ENCODE data around the gene DENND4C. TPM values are rescaled to one million over a fixed set of nuclear protein-coding genes. Genes with fewer than 3 reads are reported as not detected.
A peak's percentile ranks its signal among the peaks of the same experiment; 100 is the strongest.
"Not testable (repeated sequence)": the region's sequence is repeated elsewhere in the genome, so short reads cannot be mapped to it uniquely, and the experiment has no call there.

Gene DENND4C
- 10 to 100 TPM; 40.6 to 49.1 (median 44.5) TPM for polyA plus RNA-seq

GRCh38 chr9:19230355-19231125, at the start of gene DENND4C:
Gene DENND4C, plus strand, starts transcription at chr9:19230693. Its CDS starts 45,482 bp downstream, at chr9:19276175.
- Mint-ChIP-seq H3K27ac (peak within 1 kb of the TSS in 5 of 6 donors; percentile 86 to 93 (median 89)), H3K36me3 (no peaks in the 10 kb centered on the region), H3K4me1 (peaks cover 12 to 17% of the 10 kb centered on the region in 2 donors), H3K27me3 (ENCODE audit: low read depth in 3 of 3) (peaks cover 0 to 2% (median 2%) of the 10 kb centered on the region in 3 donors), H3K4me3 (peak within 1 kb of the TSS in 2 of 5 donors; percentile 85 to 89), H3K9me3 (no peaks in the 10 kb centered on the region)
- peak; percentile 85 to 88 (median 88) for DNase-seq

- peaks cover 0 to 9% (median 8%) of the 10 kb centered on the region in 3 donors for H3K27me3 Mint-ChIP-seq (ENCODE audit: low read depth in 3 of 3)
- H3K4me3 Mint-ChIP-seq, result peak overlapping the region; percentile 44 to 63 (median 53)
- no peaks in the 10 kb centered on the region for H3K36me3 Mint-ChIP-seq
- peak overlapping the region in 5 of 6 donors; percentile 71 to 93 (median 90) for H3K27ac Mint-ChIP-seq
- no peaks in the 10 kb centered on the region for H3K9me3 Mint-ChIP-seq
- DNase-seq, result peak; percentile 55 to 63 (median 63)
- H3K4me1 Mint-ChIP-seq, result peaks cover 44 to 49% of the 10 kb centered on the region in 2 donors
These were observed 49.5 kb upstream of the DENND4C start for GRCh38 chr9:19180991-19181390.

GRCh38 chr9:19181561-19181960, 48.9 kb upstream of the DENND4C start:
- DNase-seq, result no peak
- Mint-ChIP-seq H3K9me3 (no peaks in the 10 kb centered on the region), H3K4me3 (peak overlapping the region; percentile 4 to 62 (median 40)), H3K4me1 (peaks cover 46 to 55% of the 10 kb centered on the region in 2 donors), H3K36me3 (no peaks in the 10 kb centered on the region), H3K27ac (peak overlapping the region in 5 of 6 donors; percentile 43 to 93 (median 79)), H3K27me3 (ENCODE audit: low read depth in 3 of 3) (peaks cover 0 to 9% (median 8%) of the 10 kb centered on the region in 3 donors)

- Mint-ChIP-seq H3K36me3 (no peaks in the 10 kb centered on the region), H3K4me3 (peak overlapping the region; percentile 74 to 86 (median 81)), H3K27ac (peak overlapping the region; percentile 93 to 99 (median 97)), H3K27me3 (ENCODE audit: low read depth in 3 of 3) (peaks cover 0 to 9% (median 6%) of the 10 kb centered on the region in 3 donors), H3K4me1 (peaks cover 46 to 56% of the 10 kb centered on the region in 2 donors), H3K9me3 (no peaks in the 10 kb centered on the region)
- peak; percentile 90 to 91 (median 91) for DNase-seq
These were observed 46.2 kb upstream of the DENND4C start for GRCh38 chr9:19184144-19184917.

- Mint-ChIP-seq H3K27ac (peak overlapping the region; percentile 75 to 99 (median 96)), H3K4me1 (peaks cover 46 to 56% of the 10 kb centered on the region in 2 donors), H3K36me3 (no peaks in the 10 kb centered on the region), H3K27me3 (ENCODE audit: low read depth in 3 of 3) (peaks cover 0 to 9% (median 6%) of the 10 kb centered on the region in 3 donors), H3K9me3 (no peaks in the 10 kb centered on the region), H3K4me3 (peak overlapping the region in 2 of 5 donors; percentile 5 to 10)
- no peak for DNase-seq
These were observed 45.3 kb upstream of the DENND4C start for GRCh38 chr9:19185191-19185590.

- Mint-ChIP-seq H3K4me1 (peaks cover 39 to 50% of the 10 kb centered on the region in 2 donors), H3K36me3 (peaks cover 0 to 2% (median 0%) of the 10 kb centered on the region in 3 donors)
These were observed 44.3 kb upstream of the DENND4C start for GRCh38 chr9:19186232-19186631.

GRCh38 chr9:19188771-19189170, 41.7 kb upstream of the DENND4C start:
- Mint-ChIP-seq H3K4me1 (peaks cover 23 to 41% of the 10 kb centered on the region in 2 donors), H3K27me3 (ENCODE audit: low read depth in 3 of 3) (peaks cover 0 to 9% (median 3%) of the 10 kb centered on the region in 3 donors), H3K36me3 (peaks cover 0 to 9% (median 0%) of the 10 kb centered on the region in 3 donors), H3K27ac (peak overlapping the region in 2 of 6 donors; percentile 4 to 33), H3K4me3 (no peak overlapping the region), H3K9me3 (no peaks in the 10 kb centered on the region)
- DNase-seq, result no peak

More at GRCh38 chr9:19186232-19186631, 44.3 kb upstream of the DENND4C start:
- Mint-ChIP-seq H3K4me3 (peak overlapping the region in 1 of 5 donors; percentile 21), H3K27me3 (ENCODE audit: low read depth in 3 of 3) (peaks cover 0 to 6% (median 6%) of the 10 kb centered on the region in 3 donors), H3K27ac (peak overlapping the region; percentile 38 to 85 (median 72)), H3K9me3 (no peaks in the 10 kb centered on the region)
- DNase-seq, result no peak

GRCh38 chr9:19192202-19193028, 38.1 kb upstream of the DENND4C start:
- Mint-ChIP-seq H3K4me1 (peaks cover 17 to 42% of the 10 kb centered on the region in 2 donors), H3K36me3 (peaks cover 0 to 9% (median 0%) of the 10 kb centered on the region in 3 donors), H3K4me3 (no peak overlapping the region), H3K9me3 (no peaks in the 10 kb centered on the region), H3K27me3 (ENCODE audit: low read depth in 3 of 3) (peaks cover 0 to 3% (median 0%) of the 10 kb centered on the region in 3 donors), H3K27ac (peak overlapping the region in 4 of 6 donors; percentile 0 to 51 (median 33))
- DNase-seq, result no peak

- Mint-ChIP-seq H3K36me3 (peaks cover 0 to 9% (median 0%) of the 10 kb centered on the region in 3 donors), H3K4me3 (no peak overlapping the region), H3K4me1 (peaks cover 17 to 42% of the 10 kb centered on the region in 2 donors), H3K9me3 (no peaks in the 10 kb centered on the region), H3K27ac (peak overlapping the region in 2 of 6 donors; percentile 0 to 24), H3K27me3 (ENCODE audit: low read depth in 3 of 3) (peaks cover 0 to 3% (median 0%) of the 10 kb centered on the region in 3 donors)
- no peak for DNase-seq
These were observed 37.5 kb upstream of the DENND4C start for GRCh38 chr9:19193029-19193324.

- not testable (repeated sequence) for DNase-seq; H3K9me3 Mint-ChIP-seq; H3K27me3 Mint-ChIP-seq (ENCODE audit: low read depth in 3 of 3); H3K36me3 Mint-ChIP-seq; H3K4me3 Mint-ChIP-seq
- H3K4me1 Mint-ChIP-seq, result peaks cover 17 to 42% of the 10 kb centered on the region in 2 donors
- H3K27ac Mint-ChIP-seq, result peak overlapping the region in 3 of 6 donors; percentile 0 to 15 (median 7)
These were observed 37.0 kb upstream of the DENND4C start for GRCh38 chr9:19193358-19193973.

GRCh38 chr9:19198406-19198805, 32.1 kb upstream of the DENND4C start:
- Mint-ChIP-seq H3K4me1 (peaks cover 9 to 27% of the 10 kb centered on the region in 2 donors), H3K27me3 (ENCODE audit: low read depth in 3 of 3) (no peaks in the 10 kb centered on the region), H3K9me3 (no peaks in the 10 kb centered on the region), H3K36me3 (no peaks in the 10 kb centered on the region), H3K4me3 (no peak overlapping the region), H3K27ac (no peak overlapping the region)
- DNase-seq, result no peak

GRCh38 chr9:19199012-19199411, 31.5 kb upstream of the DENND4C start:
- H3K9me3 Mint-ChIP-seq, result no peaks in the 10 kb centered on the region
- DNase-seq, result no peak
- H3K27ac Mint-ChIP-seq, result no peak overlapping the region
- H3K27me3 Mint-ChIP-seq (ENCODE audit: low read depth in 3 of 3), result no peaks in the 10 kb centered on the region
- no peak overlapping the region for H3K4me3 Mint-ChIP-seq
- H3K36me3 Mint-ChIP-seq, result no peaks in the 10 kb centered on the region
- H3K4me1 Mint-ChIP-seq, result peaks cover 9 to 22% of the 10 kb centered on the region in 2 donors

GRCh38 chr9:19200229-19200628, 30.3 kb upstream of the DENND4C start:
- Mint-ChIP-seq H3K9me3 (no peaks in the 10 kb centered on the region), H3K27me3 (ENCODE audit: low read depth in 3 of 3) (no peaks in the 10 kb centered on the region), H3K27ac (no peak overlapping the region), H3K36me3 (no peaks in the 10 kb centered on the region), H3K4me1 (peaks cover 3 to 10% of the 10 kb centered on the region in 2 donors), H3K4me3 (no peak overlapping the region)
- no peak for DNase-seq

Data from immature natural killer cell (primary cell).